HG03196 (cell line): ENCODE results near the gene USP40.

Experiments used
- ATAC-seq: cut with Tn5 transposase; IDR thresholded peaks from one replicate; pipeline ENCODE4 v1.9.1; 2021; ENCODE audit not compliant: unreplicated experiment

USP40 gene

DNA sequence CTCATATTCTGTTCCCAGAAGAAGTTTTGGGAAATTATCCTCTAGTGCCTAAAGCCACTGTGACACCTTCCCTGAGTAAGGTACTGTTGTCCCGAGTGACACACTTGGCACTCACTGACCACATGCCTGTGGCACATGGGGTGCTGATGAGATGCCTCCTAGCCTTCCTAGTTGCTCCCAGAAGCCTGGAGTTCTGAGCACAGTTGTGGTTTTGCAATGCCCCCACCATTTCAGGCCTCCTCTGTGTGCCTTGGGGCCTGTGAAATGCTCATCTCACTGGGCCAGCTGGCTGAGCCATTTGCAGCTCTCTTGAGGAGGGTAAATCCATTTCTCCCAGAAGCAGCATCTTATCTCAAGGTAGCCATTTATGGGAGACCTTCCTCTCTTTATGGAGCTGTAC, 120.5 kb downstream of the USP40 start:
- ATAC-seq, result no peak

DNA sequence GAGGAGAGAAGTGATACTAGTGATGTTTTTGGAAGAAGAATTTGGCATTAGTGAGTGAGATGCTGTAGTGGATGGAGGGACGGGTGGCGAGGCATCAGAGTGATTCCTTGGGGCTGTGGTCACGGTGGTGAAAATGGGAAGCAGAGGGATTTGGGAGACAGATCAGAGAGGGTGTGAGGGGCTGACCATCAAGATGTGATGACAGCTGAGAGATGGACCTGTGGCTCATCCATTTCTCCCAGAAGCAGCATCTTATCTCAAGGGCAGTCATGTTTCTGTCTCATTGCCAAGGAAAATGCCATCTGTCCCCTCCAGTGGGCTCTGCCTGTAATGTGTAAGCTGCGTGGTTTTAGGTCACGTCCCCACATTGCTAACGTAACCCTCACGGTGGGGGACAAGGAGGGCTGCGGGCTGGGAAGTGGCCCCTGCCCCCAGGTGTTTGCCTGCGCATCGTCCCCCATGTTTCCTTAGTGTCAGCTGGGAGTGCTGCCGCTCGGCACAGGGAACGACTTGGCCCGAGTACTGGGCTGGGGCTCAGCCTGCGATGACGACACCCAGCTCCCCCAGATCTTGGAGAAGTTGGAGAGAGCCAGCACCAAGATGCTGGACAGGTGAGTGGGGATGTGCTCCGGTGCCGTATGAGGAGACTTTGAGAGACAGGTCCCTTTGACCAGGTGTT, 121.3 kb downstream of the USP40 start:
- ATAC-seq, result no peak

DNA sequence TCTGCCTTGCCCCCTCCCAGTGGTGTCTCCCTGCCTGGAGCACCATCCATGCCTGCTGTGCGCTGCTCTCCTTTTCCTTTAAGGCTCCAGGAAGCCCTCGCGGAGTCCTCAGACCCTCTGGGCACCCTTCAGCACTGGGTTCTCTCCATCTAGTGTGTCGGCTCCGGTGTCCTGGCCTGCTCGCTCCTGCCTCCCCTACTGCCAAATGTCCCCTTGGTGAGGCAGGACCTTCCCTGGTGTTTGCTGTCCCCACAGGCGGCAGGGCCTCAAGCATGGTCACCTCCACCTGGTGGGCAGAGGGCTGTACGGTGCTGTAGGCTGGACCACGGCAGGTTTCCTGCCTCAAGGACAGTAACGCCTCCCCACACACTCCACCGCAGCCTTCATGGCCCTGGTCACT, 122.1 kb downstream of the USP40 start:
- ATAC-seq, result no peak

DNA sequence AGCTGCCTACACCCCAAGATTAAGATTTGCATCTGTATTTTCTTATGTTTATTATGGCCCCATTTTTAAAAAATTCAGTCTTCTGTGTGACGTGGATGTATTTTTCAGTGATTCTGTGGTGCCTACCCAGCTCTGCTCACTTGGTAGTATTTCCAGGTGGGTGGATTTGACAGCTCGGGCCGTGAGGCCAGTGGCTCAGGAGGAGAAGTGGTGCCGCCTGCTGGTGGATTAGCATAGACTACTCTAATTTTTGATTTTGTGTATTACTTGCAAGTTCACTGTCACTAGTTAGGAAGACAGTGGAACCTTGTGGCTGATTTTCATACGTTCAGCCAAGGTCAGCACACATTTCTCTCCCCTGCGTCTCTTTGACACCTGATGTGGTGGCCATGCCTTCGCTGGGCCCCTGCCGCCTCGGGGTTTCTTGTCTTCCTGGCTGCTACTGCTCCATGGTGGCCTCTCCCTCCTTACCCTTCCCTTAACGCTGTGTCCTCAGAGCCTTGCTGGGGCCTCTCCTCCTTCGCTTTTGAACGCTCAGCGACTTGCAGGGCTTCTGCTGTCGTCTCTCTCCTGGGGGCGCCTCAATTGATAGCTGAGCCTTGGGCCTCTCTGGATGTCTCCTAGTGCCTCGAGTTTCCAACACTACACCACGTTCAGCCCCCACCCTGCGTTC, 122.9 kb downstream of the USP40 start:
- peak; percentile 55 for ATAC-seq

DNA sequence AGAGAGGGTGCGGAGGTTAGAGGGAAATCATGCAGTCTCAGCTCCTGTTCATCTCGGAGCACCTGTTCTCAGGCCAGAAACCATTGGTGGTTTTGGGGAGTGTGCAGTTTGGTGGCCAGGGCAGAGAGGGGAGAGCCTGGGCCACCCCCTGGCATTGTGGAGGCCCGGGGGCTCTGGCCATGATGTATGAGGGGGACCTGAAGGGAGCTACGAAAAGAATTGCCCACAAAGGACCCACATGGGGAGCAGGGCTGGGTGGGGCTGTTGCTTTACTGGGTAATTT, 124.6 kb downstream of the USP40 start:
- no peak for ATAC-seq

DNA sequence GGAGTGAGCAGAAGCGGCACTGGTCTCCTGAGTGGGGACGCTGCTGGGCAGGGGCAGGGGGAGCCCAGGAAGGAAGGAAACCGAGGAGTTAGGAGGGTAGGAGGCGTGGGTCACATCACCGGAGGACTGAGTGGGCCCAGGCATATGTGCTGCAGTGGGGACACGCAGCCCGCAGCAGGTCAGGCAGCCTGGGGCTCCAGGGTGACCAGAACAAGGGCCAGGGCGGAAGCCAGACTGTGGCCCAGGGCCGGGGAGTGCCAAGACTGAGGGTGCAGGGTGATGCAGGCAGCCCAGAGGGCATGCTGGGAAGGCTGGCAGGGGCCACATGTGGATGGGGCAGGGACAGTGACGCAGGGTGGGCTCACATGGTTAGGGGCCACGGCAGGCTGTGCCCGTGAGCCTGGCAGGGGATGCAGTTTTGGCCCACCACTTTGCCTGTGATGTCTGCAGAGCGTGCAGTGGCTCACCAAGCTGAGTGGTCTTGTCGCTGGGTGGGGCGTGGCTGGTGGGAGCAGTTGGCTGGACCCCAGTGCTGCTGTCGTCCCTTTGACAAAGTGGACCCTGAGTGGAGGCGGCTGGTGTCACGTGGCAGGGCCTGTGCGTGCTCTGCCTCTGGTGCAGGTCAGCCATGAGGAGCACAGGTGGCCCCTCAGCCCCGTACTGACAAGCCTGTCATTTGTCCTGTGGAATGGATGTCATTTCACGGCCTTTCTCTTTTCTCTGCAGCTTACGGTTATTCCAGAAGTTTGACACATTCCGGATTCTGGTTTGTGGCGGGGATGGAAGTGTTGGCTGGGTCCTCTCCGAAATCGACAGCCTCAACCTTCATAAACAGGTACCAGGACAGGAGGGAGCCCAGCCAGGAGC, 125.2 kb downstream of the USP40 start:
- ATAC-seq, result no peak

DNA sequence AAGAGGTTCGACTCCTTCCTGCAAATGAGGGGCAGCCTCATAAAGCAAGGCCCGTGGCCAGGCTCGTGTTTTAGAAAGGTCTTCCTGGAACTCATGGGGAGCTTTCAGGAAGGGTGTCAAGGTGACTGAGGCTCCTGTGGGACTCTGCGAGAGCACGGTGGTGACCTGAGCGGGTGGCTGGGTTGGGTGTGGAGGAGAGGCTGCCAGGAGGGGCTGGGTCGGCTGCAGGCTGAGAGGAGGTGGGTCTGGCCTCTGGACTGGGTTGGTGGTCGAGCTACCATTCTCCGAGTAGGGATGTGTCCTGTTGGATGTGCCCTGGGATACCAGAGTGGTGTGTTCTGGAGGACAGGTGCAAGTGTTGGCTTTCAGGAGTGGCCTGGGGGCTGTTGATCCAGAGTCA, 125.9 kb downstream of the USP40 start:
- ATAC-seq, result no peak

DNA sequence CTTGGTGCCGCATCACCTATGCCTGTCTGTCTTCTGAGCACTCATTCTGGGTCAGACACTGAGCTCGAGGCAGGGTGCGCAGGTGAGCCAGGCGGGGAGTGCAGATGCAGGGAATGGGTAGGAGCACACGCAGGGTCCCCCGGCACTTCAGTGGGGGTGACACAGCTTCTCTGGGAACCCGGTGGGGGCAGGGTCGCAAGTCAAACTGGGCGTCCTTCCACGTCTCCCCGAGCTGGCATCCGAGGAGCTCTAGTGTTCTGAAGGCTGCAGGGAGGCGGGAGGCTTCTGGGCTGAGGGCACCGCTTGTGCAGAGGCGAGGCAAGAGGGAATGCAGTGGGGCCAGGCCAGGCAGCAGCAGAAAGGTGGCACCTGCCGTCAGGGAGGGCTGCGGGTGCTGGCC, 126.3 kb downstream of the USP40 start:
- ATAC-seq, result no peak

DNA sequence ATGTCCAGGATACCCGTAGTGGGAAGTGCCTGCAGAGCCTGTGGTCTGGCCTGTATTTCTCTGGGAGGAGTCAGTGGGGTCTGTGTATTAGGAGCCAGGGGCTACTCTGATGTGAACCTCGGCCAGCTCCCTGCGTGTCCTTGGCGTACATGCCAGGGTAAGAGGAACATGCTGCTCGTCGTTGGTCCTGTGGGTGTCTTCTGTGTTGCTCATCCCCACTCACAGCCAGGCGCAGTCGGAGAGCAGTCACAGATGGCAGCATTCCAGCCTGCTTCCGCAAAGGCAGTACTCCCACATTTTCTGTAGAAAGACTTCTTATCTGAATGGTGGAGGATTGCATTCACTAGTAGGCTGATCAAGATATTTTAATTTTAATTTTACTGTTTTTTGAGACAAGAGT, 127.4 kb downstream of the USP40 start:
- no peak for ATAC-seq

DNA sequence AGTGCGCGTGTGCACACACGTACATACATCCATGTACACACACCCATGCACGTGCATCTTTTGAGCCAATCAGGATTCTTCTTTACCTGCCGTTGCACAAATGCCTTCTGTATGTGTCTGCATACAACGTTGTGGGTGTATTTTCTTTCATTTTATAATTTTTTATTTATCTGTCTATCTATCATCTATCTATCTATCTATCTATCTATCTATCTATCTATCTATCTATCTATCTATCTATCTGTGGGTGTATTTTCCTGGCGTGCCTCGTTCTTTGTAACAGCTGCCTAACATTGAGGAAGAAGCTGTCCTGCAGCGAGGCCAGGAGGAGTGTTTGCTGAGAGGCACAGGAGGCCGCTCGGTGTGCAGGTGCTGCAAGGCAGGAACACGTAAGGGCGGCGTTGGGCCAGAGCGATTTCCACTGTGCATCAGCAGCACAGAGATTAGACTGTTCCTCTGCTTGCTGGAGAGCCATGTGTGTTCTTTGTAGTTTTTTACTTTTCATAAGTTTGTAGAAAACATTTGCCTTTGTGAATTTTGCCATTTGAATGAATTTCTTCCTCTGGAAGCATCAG, 127.9 kb downstream of the USP40 start:
- ATAC-seq, result no peak

DNA sequence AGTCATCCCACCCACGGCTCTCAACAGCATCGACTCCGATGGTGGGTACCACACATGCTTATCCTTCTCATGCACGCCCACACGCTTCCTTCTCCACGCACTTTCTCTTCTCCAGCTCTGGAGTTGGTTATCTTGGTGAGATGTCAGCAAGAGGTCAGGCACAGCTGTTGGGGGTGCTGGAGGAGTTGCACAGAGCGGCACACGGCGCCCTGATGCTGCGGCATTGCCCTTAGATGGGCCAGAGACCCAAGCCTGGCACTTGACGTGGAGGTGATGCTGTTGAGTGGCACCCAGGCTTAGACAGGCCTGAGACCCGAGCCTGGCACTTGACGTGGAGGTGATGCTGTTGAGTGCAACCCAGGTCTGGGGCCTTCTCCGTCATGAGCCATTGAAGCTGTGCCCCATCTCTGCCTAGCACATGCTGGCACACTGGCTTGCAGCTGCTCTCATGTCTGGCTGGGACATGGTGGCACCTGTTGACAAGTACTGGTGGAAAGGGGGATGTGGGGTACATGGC, 129.1 kb downstream of the USP40 start:
- ATAC-seq, result no peak

DNA sequence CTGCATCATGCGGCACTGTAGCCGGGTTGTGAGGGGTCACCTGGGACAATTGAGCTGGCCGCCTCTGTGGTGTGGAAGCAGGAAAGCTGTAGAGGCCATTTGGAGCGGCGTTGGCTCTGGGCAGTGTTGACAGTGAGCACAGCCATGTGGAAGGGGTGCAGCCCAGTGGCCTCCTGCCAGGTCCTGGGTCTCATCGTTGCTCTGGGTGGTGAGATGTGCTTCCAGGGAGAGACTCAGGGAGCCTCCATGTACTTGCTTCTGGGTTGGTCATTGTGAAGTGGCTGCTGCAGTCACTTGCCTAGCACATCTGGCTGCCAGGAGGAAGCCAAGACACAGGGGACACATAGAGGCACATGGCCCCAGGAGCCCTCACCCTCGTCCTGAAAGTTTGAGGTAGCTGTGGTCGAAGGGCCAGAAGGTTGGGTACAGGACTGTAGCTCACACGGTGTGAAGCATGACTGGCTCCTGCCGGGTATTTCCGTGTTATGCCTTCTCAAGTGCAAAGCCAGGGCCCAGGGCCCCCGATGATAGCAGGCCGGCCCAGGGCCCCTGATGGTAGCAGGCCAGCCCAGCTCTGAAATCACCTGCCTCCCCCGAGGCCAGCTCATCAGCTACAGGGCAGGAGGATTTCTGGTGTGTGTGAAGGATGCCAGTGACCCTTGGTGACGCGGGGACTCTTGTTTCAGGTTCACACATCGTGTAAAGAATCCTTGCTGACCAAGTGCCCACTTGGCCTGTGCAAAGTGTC, 129.7 kb downstream of the USP40 start:
- ATAC-seq, result no peak

DNA sequence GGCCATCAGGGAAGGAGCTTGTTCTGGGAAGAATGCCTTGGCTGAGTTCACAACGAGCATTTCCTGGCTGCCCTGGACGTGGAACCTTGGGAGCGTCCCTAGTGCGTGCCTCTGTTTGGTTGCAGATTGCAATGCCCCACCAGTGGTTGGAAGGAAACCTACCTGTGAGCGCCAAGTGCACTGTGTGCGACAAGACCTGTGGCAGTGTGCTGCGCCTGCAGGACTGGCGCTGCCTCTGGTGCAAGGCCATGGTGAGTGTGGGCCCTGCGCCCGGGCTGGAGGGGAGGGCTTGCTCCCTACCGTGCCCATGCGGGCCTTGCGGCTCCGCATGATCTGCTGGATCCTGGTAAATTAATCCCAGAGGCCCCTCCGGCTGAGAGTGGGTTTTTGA, 130.4 kb downstream of the USP40 start:
- ATAC-seq, result no peak

DNA sequence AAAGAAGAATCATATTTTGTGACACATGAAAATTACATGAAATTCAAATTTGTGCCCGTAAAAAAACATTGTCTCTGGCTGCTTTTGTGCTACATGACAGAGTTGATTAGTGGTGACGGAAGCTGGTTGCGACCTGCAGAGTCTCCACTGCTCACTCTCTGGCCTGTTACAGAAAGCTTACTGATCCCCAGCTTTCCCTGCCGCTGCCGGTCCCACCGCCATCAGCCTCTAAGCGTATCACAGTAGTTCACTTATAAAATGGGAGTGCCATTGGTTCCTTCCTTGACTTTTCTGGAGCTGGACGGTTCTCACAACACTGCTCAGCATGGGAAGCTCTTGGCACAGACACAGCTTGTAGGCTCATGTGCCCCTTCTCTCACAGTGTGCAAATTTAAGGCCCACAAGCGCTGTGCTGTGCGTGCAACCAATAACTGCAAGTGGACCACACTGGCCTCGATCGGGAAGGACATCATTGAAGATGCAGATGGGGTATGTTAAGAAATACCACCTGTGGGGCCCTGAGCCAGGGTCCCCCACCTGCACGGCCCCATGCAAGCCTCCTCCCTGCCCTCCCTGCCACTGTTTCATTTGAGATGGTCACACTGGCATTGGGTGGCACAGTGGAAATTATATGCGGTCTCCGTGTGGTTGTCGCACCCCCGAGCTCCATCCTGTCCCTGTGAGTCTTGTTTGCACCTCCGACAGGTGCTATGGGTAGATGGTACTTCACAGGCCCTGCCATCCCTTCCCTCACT, 131.0 kb downstream of the USP40 start:
- no peak for ATAC-seq

DNA sequence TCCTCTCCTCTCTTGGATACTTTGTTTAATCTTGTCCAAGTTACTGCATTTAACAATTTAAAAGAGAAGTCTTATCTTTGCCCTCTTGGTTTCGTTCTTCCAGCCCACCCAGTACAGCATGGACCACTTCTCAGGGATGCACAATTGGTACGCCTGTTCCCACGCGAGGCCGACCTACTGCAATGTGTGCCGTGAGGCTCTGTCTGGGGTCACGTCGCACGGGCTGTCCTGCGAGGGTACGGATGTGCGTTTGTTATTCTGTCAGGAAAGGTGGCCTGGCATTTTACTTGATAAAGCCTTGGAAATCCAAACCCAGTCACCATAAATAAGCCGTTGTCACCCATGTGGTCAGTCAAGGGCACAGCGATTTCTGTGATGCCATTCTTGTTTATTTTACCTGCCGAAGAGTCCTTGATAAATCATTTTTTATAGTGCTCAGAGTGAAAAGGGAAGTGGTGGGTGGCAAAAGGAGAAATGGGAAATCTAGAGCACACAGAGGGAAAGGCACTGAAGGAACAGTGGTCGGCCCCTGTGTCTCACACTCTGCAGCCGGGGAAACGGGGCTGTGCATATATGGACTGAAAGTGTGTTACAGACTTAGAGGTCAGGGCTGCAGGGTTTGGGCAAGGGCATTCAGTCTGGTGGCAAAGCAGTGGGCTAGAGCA, 131.8 kb downstream of the USP40 start:
- ATAC-seq, result no peak

DNA sequence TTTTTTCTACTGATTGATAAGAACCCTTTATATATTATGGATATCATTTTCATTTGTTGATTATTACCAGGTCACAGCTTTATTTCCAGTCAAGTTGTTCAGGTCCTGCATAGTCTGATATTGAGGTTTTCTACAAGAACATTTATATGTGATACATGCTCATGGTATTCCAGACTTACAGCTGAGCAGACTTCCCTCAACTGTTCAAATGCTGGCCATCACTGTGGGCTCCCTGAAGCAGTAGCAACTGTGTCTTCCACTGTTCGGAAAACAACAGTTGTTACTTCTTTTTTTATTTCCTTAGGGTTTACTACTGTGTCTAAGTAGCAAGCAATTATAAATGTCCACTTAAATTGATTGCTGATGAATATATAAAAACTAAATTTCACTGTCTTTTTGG, 132.8 kb downstream of the USP40 start:
- no peak for ATAC-seq

DNA sequence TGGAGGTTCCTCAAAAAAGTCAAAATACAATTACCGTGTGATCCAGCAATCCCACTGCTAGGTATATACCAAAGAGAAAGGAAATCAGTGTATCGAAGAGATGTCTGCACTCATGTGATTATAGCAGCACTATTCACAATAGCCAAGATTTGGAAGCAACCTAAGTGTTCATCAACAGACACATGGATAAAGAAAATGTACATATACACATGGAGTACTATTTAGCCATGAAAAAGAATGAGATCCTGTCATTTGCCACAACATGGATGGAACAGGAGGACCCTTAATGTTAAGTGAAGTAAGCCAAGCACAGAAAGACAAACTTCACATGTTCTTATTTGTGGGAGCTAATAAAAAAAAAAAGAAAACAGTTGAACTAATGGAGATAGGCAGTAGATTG, 133.6 kb downstream of the USP40 start:
- ATAC-seq, result no peak

DNA sequence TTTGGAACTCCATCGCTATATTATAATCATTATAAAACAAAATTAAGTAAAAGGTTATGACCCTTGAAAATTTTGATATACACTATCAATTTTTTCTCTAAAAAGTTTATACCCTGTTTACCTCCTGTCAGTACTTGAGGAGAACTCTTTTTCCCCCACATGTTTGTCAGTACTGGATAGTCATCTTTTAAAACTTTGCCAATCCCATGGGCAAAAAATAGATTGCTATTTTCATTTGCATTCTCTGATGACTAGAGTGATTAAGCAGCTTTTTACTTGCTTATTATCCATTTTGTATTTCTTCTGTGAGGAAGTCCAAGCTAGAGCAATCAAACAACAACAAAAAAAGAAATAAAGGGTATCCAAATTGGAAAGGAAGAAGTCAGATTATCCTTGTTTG, 135.9 kb downstream of the USP40 start:
- no peak for ATAC-seq

DNA sequence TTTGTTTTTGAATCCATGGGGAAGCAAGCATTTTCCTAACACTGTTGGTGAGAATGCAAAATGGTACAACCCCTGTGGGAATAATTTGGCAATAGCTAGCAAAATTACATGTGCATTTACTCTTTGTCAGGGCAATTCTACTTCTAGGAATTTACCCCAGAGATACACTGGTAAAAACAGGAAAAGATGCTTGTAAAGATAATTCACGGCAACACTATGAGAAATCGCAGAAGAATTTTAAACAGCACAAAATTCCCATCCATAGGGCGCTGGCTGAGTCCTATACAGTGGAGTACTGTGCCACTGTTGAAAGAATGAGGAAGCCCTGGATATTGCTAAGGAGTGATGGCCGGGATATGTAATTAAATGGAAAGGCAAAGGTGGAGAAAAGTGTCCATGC, 136.5 kb downstream of the USP40 start:
- no peak for ATAC-seq
